ENCODE data around the gene METTL24. TPM values are rescaled to one million over a fixed set of nuclear protein-coding genes. Genes with fewer than 3 reads are reported as not detected.
A peak's percentile ranks its signal among the peaks of the same experiment; 100 is the strongest.
"Not testable (repeated sequence)": the region's sequence is repeated elsewhere in the genome, so short reads cannot be mapped to it uniquely, and the experiment has no call there.

METTL24 gene
- total RNA-seq, 8 experiments from 2014 or later: 0.49 to 5.6 (median 2.5) TPM; not detected in 3

DNA sequence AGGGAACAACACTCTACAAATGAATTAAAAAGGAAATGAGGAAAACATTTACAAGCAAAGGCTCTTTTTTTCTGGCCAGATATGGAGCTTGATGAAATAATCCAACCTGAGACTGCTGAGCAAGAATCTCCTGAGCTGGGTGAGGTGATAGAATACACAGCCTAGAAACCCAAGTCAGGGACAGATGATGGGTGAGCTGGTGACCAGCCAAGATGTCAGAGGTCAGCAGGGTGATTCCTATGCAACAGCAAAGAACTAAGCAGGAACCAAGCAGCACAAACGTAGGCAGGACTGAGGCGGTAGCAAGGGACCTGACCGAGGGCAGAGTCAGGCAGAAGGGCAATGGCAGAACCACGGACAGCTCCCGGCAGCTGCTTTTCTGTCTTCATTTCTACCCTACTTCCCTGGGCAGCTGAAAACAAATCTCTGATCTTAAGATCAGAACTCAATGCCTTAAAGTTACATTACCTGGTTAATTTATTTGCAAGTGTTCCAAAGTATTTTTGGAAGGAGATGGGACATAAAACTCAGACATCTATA, 102.9 kb downstream of the METTL24 start:
- in situ Hi-C loops (cut with MboI; ENCODE audit: low pct_unique_long_range_greater_than_20kb in 2 of 9, low sequenced_read_pairs in 9 of 9, unreplicated experiment in 9 of 9): no loop called here
- no peak overlapping the region for H3K4me3 ChIP-seq
- ATAC-seq (replicated peaks in 6 of 8): peak; percentile 37 to 75 (median 65)
- WGBS, 10 experiments: 0 to 40% (median 18%) methylated on average over 1 to 5 of the region's 5 CpGs; no CpG with 5 or more reads in 4 of the 10 experiments
- peak overlapping the region in 1 of 2 donors; percentile 10 for H3K27ac ChIP-seq
- H3K4me1 ChIP-seq (replicated peaks in 1 of 2): peaks cover 0 to 5% of the 10 kb centered on the region in 2 donors

DNA sequence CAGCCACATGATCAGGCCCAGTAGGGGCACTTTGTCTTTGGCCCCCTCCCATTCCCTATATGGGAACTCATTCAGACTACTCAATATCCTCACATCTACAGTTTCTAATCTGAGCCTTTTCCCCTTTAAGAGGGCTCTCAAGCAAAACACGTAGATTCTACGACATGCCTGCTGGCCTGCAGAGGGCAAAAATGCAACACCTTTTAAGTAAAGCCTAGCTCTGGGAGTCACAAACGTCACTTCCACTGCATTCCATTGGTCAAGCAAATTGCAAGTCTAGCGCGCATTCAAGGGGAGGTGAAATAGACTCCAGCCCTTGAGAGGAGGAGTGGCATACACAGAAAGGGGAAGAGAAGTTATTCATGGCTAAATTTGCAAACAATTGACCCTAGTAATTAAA, 107.3 kb downstream of the METTL24 start:
- H3K4me3 ChIP-seq: no peak overlapping the region
- no peak overlapping the region for H3K27ac ChIP-seq
- WGBS, 10 experiments: 52 to 100% (median 83%) methylated on average over 4 to 5 of the region's 5 CpGs; no CpG with 5 or more reads in 3 of the 10 experiments
- no peak for ATAC-seq (replicated peaks in 6 of 8)
- in situ Hi-C loops (cut with MboI; ENCODE audit: low pct_unique_long_range_greater_than_20kb in 2 of 9, low sequenced_read_pairs in 9 of 9, unreplicated experiment in 9 of 9): no loop called here
- peaks cover 4 to 21% of the 10 kb centered on the region in 2 donors for H3K4me1 ChIP-seq (replicated peaks in 1 of 2)

GRCh38 chr6:110250058-110250457, 108.1 kb downstream of the METTL24 start:
- ATAC-seq (replicated peaks in 6 of 8): no peak
- in situ Hi-C loops (cut with MboI; ENCODE audit: low pct_unique_long_range_greater_than_20kb in 2 of 9, low sequenced_read_pairs in 9 of 9, unreplicated experiment in 9 of 9): no loop called here
- Histone ChIP-seq H3K4me1 (replicated peaks in 1 of 2) (peaks cover 4 to 20% of the 10 kb centered on the region in 2 donors), H3K27ac (no peak overlapping the region), H3K4me3 (no peak overlapping the region)
- WGBS, 10 experiments: 60 to 100% (median 83%) methylated on average over 1 to 4 of the region's 4 CpGs; no CpG with 5 or more reads in 2 of the 10 experiments

- in situ Hi-C loops (cut with MboI; ENCODE audit: low pct_unique_long_range_greater_than_20kb in 2 of 9, low sequenced_read_pairs in 9 of 9, unreplicated experiment in 9 of 9): no loop called here
- no peak for ATAC-seq (replicated peaks in 6 of 8)
- Histone ChIP-seq H3K4me1 (replicated peaks in 1 of 2) (peaks cover 4 to 18% of the 10 kb centered on the region in 2 donors), H3K4me3 (no peak overlapping the region), H3K27ac (no peak overlapping the region)
- WGBS, 10 experiments: 81 to 100% (median 97%) methylated on average over 1 to 3 of the region's 3 CpGs
These were observed 111.1 kb downstream of the METTL24 start for GRCh38 chr6:110246900-110247546.

- H3K27ac ChIP-seq: peak overlapping the region in 1 of 2 donors; percentile 19
- H3K4me3 ChIP-seq: no peak overlapping the region
- in situ Hi-C loops (cut with MboI; ENCODE audit: low pct_unique_long_range_greater_than_20kb in 2 of 9, low sequenced_read_pairs in 9 of 9, unreplicated experiment in 9 of 9): no loop called here
- 40 to 92% (median 62%) methylated on average over 1 to 3 of the region's 3 CpGs; no CpG with 5 or more reads in 4 of the 10 experiments for WGBS, 10 experiments
- ATAC-seq (replicated peaks in 6 of 8): peak in 7 of 8 experiments; percentile 10 to 77 (median 71)
- peaks cover 4 to 18% of the 10 kb centered on the region in 2 donors for H3K4me1 ChIP-seq (replicated peaks in 1 of 2)
These were observed 111.8 kb downstream of the METTL24 start for GRCh38 chr6:110246378-110246777.

DNA sequence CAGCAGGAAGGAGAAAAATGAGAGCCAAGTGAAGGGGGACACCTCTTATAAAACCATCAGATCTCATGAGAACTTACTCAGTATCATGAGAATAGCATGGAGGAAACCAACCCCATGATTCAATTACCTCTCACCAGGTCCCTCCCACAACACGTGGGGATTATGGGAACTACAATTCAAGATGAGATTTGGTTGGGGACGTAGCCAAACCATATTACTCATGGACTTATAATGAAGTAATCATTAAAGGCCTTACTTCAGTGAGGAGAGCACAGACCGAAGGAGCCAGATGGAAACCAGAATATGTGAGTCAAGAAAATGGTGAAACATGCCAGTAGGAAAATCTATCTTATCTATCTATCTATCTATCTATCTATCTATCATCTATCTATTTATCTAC, 113.5 kb downstream of the METTL24 start:
- WGBS, 10 experiments: 78 to 100% (median 100%) methylated on average over 1 to 2 of the region's 3 CpGs; no CpG with 5 or more reads in 3 of the 10 experiments
- ATAC-seq (replicated peaks in 6 of 8); H3K4me3 ChIP-seq; H3K27ac ChIP-seq; in situ Hi-C loops (cut with MboI; ENCODE audit: low pct_unique_long_range_greater_than_20kb in 2 of 9, low sequenced_read_pairs in 9 of 9, unreplicated experiment in 9 of 9): not testable (repeated sequence)
- peaks cover 4 to 18% of the 10 kb centered on the region in 2 donors for H3K4me1 ChIP-seq (replicated peaks in 1 of 2)

DNA sequence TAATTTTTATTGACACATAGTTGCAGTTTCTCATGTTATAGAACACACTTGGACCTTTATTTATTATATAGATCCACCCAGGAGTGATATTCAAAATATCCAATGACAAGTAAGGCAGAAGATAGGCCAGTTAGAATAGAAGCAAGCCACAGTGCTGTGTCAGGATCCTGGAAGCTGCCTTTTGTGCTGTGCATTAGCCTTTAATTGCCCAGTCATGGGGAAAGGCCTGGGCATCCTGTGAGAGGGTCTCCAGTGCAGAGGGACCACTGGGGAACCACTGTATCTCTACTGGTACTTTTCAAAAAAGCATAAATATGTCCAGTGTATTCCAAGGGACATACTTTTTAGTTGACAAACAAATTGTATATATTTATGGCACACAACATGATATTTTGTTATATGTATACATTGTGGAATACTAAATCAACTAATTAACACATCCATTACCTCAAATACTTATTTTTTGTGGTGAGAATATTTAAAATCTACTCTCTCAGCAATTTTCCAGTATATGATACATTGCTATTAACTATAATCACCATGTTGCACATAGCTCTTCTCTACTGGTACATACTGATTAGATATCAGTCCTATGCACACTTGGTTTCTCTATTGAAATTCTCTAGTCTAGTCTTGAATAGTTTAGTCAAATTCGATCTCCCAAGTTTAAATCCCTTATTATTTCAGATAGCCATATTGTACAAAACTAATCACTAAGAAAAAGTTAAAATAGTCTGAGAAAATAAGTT, 118.4 kb downstream of the METTL24 start:
- H3K27ac ChIP-seq: no peak overlapping the region
- no peak for ATAC-seq (replicated peaks in 6 of 8)
- WGBS, 10 experiments: 77 to 100% (median 93%) methylated on average over 1 of the region's 1 CpG; no CpG with 5 or more reads in 2 of the 10 experiments
- H3K4me1 ChIP-seq (replicated peaks in 1 of 2): no peaks in the 10 kb centered on the region
- H3K4me3 ChIP-seq: no peak overlapping the region
- in situ Hi-C loops (cut with MboI; ENCODE audit: low pct_unique_long_range_greater_than_20kb in 2 of 9, low sequenced_read_pairs in 9 of 9, unreplicated experiment in 9 of 9): no loop called here

GRCh38 chr6:110236007-110236406, 122.1 kb downstream of the METTL24 start:
- in situ Hi-C loops (cut with MboI; ENCODE audit: low pct_unique_long_range_greater_than_20kb in 2 of 9, low sequenced_read_pairs in 9 of 9, unreplicated experiment in 9 of 9); H3K4me1 ChIP-seq (replicated peaks in 1 of 2); ATAC-seq (replicated peaks in 6 of 8); H3K4me3 ChIP-seq; H3K27ac ChIP-seq: not testable (repeated sequence)
- 80 to 100% (median 100%) methylated on average over 1 of the region's 1 CpG; no CpG with 5 or more reads in 5 of the 10 experiments for WGBS, 10 experiments

DNA sequence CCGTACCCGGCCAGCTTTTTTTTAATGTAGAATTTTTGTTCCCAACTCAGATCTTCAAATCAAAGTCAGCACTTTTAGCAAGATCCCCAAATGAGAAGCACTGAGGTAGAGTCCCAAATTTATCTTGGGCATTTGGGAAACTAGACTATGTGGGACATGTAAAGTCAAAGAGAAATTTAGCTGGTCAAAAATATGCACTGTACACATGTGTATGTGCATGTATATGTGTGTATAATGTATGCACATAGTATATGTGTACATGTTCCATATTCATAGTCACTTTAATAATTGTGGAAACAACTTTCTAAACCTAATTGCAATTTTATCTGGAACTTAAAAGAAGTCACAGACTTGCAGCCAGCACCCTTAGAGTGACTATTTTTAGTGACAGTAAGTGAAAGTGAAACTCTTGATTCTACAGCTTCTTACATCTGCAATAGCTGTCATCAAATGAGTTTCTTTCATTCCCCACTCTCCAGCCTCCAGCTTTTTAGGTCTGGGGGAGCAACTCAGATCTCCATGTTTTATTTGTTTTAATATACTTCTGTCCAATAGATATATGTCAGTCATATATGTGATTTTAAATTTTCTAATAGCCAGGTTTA, 124.3 kb downstream of the METTL24 start:
- peak in 3 of 8 experiments; percentile 63 to 77 (median 72) for ATAC-seq (replicated peaks in 6 of 8)
- H3K27ac ChIP-seq: no peak overlapping the region
- 85 to 100% (median 100%) methylated on average over 2 of the region's 2 CpGs; no CpG with 5 or more reads in 5 of the 10 experiments for WGBS, 10 experiments

DNA sequence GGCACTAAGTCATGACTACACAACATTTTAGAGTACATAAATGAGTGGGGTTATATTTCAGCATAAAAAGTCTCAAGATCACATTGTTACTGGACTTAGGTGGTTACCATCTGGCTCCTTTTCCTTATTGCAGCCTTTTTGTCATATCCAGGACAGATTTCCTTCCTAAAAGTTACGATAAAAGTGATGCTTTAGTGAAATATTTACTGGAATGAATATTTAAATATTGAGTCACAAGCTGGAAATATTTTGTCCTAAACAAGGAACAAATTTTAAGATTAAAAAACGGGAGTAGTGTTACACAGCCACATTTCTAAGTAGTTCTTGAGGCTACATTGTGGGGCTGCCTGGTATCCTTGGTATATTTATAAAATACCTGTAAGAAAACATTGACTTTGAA, 125.7 kb downstream of the METTL24 start:
- Histone ChIP-seq H3K4me1 (replicated peaks in 1 of 2) (no peaks in the 10 kb centered on the region), H3K4me3 (no peak overlapping the region), H3K27ac (no peak overlapping the region)
- WGBS, 10 experiments: 12 to 100% (median 67%) methylated on average over 1 to 2 of the region's 2 CpGs; no CpG with 5 or more reads in 1 of the 10 experiments
- peak in 2 of 8 experiments; percentile 72 to 91 for ATAC-seq (replicated peaks in 6 of 8)
- in situ Hi-C loops (cut with MboI; ENCODE audit: low pct_unique_long_range_greater_than_20kb in 2 of 9, low sequenced_read_pairs in 9 of 9, unreplicated experiment in 9 of 9): no loop called here

More for the DNA sequence above, 124.3 kb downstream of the METTL24 start:
- in situ Hi-C loops (cut with MboI; ENCODE audit: low pct_unique_long_range_greater_than_20kb in 2 of 9, low sequenced_read_pairs in 9 of 9, unreplicated experiment in 9 of 9): no loop called here
- H3K4me3 ChIP-seq: no peak overlapping the region
- H3K4me1 ChIP-seq (replicated peaks in 1 of 2): no peaks in the 10 kb centered on the region

DNA sequence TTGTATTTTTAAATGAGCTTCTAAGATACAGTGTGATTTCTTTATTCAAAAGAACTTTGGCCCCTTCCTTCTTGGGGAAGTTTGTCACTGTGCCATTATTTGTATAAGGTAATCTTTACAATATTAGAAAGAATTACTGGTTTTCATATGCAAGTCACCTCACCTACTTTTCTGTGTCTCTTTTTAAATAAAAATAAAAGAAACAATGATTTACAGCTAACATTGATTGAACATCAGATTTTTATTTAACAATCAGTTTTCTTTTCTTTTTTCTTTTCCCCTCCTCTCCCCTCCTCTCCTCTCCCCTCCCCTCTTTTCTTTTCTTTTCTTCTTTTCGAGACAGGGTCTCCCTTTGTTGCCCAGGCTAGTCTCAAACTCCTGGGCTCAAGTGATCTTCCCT, 131.9 kb downstream of the METTL24 start:
- Histone ChIP-seq H3K4me3 (no peak overlapping the region), H3K27ac (no peak overlapping the region), H3K4me1 (replicated peaks in 1 of 2) (no peaks in the 10 kb centered on the region)
- ATAC-seq (replicated peaks in 6 of 8): no peak
- in situ Hi-C loops (cut with MboI; ENCODE audit: low pct_unique_long_range_greater_than_20kb in 2 of 9, low sequenced_read_pairs in 9 of 9, unreplicated experiment in 9 of 9): no loop called here
- WGBS, 10 experiments: 27 to 100% (median 79%) methylated on average over 1 of the region's 1 CpG; no CpG with 5 or more reads in 4 of the 10 experiments

DNA sequence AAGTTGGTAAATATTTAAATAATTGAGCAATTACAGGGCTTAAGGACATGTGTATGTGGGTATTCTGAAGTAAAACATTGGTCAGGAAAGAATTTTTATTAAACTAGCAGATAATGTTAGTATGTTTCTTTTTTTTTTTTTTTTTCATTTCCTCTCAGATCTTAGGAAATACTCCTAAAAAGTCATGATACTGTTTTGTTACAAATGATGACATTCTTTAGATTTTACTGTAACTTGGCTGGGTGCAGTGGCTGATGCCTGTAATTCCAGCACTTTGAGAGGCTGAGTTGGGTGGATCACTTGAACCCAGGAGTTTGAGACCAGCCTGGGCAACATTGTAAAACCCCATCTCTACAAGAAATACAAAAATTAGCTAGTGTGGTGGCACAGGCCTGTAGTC, 136.4 kb downstream of the METTL24 start:
- no peak for ATAC-seq (replicated peaks in 6 of 8)
- Histone ChIP-seq H3K4me1 (replicated peaks in 1 of 2) (no peaks in the 10 kb centered on the region), H3K4me3 (no peak overlapping the region), H3K27ac (no peak overlapping the region)
- in situ Hi-C loops (cut with MboI; ENCODE audit: low pct_unique_long_range_greater_than_20kb in 2 of 9, low sequenced_read_pairs in 9 of 9, unreplicated experiment in 9 of 9): no loop called here

DNA sequence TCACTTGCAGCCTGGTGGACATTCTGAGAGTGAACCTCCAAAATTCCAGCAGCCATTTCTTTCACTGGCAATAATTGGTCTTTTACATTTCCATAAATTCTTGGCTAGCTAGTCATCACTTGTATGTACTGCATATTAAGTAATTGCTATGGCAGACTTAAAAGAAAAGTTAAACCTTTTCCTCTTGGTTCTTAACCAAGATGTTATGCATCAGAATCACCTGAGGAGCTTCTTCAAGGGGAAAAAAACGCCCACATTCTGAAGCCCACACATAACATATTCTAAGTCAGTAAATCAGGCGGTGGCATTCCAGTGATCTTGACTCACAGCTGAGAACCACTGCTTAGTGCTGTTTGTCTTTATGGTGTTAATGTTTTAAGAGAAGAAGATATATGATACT, 140.9 kb downstream of the METTL24 start:
- peak in 3 of 8 experiments; percentile 74 to 92 (median 88) for ATAC-seq (replicated peaks in 6 of 8)
- Histone ChIP-seq H3K4me1 (replicated peaks in 1 of 2) (no peaks in the 10 kb centered on the region), H3K27ac (no peak overlapping the region), H3K4me3 (no peak overlapping the region)
- in situ Hi-C loops (cut with MboI; ENCODE audit: low pct_unique_long_range_greater_than_20kb in 2 of 9, low sequenced_read_pairs in 9 of 9, unreplicated experiment in 9 of 9): no loop called here
- 67 to 100% (median 85%) methylated on average over 1 to 2 of the region's 2 CpGs; no CpG with 5 or more reads in 4 of the 10 experiments for WGBS, 10 experiments
